Spleen (tissue), 11 donors: Measurements from ENCODE around the gene CX3CL1. TPM values are rescaled to one million over a fixed set of nuclear protein-coding genes. Genes with fewer than 3 reads are reported as not detected.

ENCODE experiments used
- DNase-seq: peaks from one replicate; pipeline ENCODE4 v3.0.0-alpha.2; 2020
- H3K27ac ChIP-seq, 8 donors: fragments of 200-600 bp; sonication (generic) in 7 of 8; 1 replicate in 4 of 8; 2 replicates in 4 of 8; pipeline versions ENCODE4 v1.5.0 to v1.8.0; 2016 to 2021; ENCODE audit warnings: inconsistent platforms in 4 of 8, mild to moderate bottlenecking in 4 of 8, moderate library complexity in 1 of 8
- H3K27me3 ChIP-seq, 7 donors: fragments of 200-600 bp; sonication (generic) in 6 of 7; replicated peaks in 1 of 7; 1 replicate in 4 of 7; 2 replicates in 3 of 7; pipeline versions ENCODE4 v1.5.0 to v1.8.0; 2016 to 2021; ENCODE audit warnings: inconsistent platforms in 3 of 7, mild to moderate bottlenecking in 1 of 7
- H3K36me3 ChIP-seq, 6 donors: fragments of 200-600 bp; sonication (generic) in 5 of 6; 1 replicate in 4 of 6; 2 replicates in 2 of 6; pipeline versions ENCODE4 v1.5.0 to v1.8.0; 2016 to 2021; ENCODE audit warnings: inconsistent platforms in 2 of 6
- H3K4me1 ChIP-seq, 6 donors: fragments of 200-600 bp; sonication (generic) in 5 of 6; 1 replicate in 3 of 6; 2 replicates in 3 of 6; pipeline versions ENCODE4 v1.5.0 to v1.8.0; 2016 to 2021; ENCODE audit warnings: inconsistent platforms in 3 of 6
- H3K4me3 ChIP-seq, 8 donors: fragments of 200-600 bp; sonication (generic) in 7 of 8; 1 replicate in 4 of 8; 2 replicates in 4 of 8; pipeline versions ENCODE4 v1.5.0 to v1.8.0; 2016 to 2021; ENCODE audit warnings: inconsistent platforms in 4 of 8, mild to moderate bottlenecking in 4 of 8, moderate library complexity in 2 of 8
- H3K9me3 ChIP-seq, 8 donors: fragments of 200-600 bp; sonication (generic) in 7 of 8; 1 replicate in 4 of 8; 2 replicates in 4 of 8; pipeline versions ENCODE4 v1.5.0 to v1.8.0; 2016 to 2021; ENCODE audit warnings: inconsistent platforms in 4 of 8
- POLR2A ChIP-seq, 3 donors: fragments of 450-650 bp; IDR thresholded peaks; one replicate each; pipeline ENCODE4 v1.5.1; 2017; ENCODE audit warnings: antibody characterized with exemption in 3 of 3, mild to moderate bottlenecking in 1 of 3
- POLR2AphosphoS5 ChIP-seq, 3 donors: sonication (generic); formaldehyde crosslinking; IDR thresholded peaks; one replicate each; pipeline ENCODE4 v1.5.1; 2017; ENCODE audit warnings: antibody characterized with exemption in 3 of 3
- WGBS, 5 donors: extraction: QIAGEN DNeasy Blood & Tissue Kit in 3 of 5; methylation state at CpG; one replicate each; pipeline versions ENCODE4 v1.1.5 to v1.1.7; 2013 to 2018; 5-methylcytosine and 5-hydroxymethylcytosine counted together
- intact Hi-C: fragments of 100-400 bp; cut with DNase I; formaldehyde crosslinking; loops from one replicate; pipeline ENCODE4 v1.15.0; 2023; ENCODE audit warnings: low total_unique reads
- polyA plus RNA-seq, 3 donors: library from polyadenylated mRNA; stranded (reverse); fragments of 200-250 nt; gene quantifications; one replicate each; pipeline ENCODE4 v1.2.1, GENCODE V29; 2013
- total RNA-seq, 7 donors: library from RNA; depleted of rRNA in 3 of 7; stranded (reverse); fragments of >200 nt in 3 of 7; fragmentation: NEBNext Ultra II Directional in 4 of 7; extraction: Animal tissue kit (Norgen Biotek cat#: 25700) in 4 of 7; gene quantifications; one replicate each; pipeline versions ENCODE4 v1.1.0 to v1.2.1, GENCODE V29; 2016 to 2021
- TF ChIP-seq, protein P1 (sequence below), 11 experiments: fragments of 200-600 bp in 7 of 11; fragments of 450-650 bp in 4 of 11; sonication (generic) in 4 of 11; IDR thresholded peaks in 8 of 11; conservative IDR thresholded peaks in 3 of 11; 1 replicate in 7 of 11; 2 replicates in 4 of 11; pipeline versions ENCODE4 v1.4.0 to v1.8.0; 2016 to 2021; ENCODE audit warnings: antibody characterized with exemption in 11 of 11, inconsistent platforms in 4 of 11, mild to moderate bottlenecking in 1 of 11
- donor health status: healthy with polysubstance abuse.
- donor health status: DM: no; HTN: no; CAD: no; lungs with moderate emphysema.
- donor health status: DM: no; HTN: no; CAD: no.
- donor health status: Bipolar disorder and iron deficiency.
- donor health status: healthy.
- donor health status: DM: no; HTN: no; CAD: no.
- donor health status: DM: yes; HTN: yes; CAD: no.

The CX3CL1 gene
- total and polyA plus RNA-seq, 10 donors: 0.39 to 7.3 (median 1.6) TPM

DNA sequence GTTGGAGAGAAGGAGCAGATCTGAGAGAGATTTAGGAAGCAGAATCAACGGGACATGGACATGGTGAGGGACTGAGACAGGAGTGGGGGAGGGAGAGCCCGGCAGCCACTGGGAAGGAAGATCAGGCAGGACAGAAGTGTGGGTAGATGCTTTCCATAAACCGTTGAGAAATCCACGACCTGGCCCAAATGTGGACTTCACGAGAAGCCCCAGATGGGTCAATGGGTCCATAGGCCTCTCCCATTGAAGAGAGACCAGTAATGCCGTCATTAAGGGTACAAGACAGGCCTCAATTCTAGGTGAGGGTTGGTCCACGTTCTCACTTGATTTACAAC is 14.2 kb upstream of the CX3CL1 start:
- peaks cover 0 to 13% (median 6%) of the 10 kb centered on the region in 6 donors for H3K4me1 ChIP-seq
- H3K4me3 ChIP-seq: no peak overlapping the region
- H3K27ac ChIP-seq: no peak overlapping the region
- H3K27me3 ChIP-seq: no peaks in the 10 kb centered on the region
- WGBS, 5 donors: 67 to 82% (median 72%) methylated on average over 7 of the region's 7 CpGs
- TF ChIP-seq POLR2A (IDR thresholded peaks at IDR 0.05) (no peak), POLR2AphosphoS5 (IDR thresholded peaks at IDR 0.05) (no peak)
- TF ChIP-seq, protein P1, sequence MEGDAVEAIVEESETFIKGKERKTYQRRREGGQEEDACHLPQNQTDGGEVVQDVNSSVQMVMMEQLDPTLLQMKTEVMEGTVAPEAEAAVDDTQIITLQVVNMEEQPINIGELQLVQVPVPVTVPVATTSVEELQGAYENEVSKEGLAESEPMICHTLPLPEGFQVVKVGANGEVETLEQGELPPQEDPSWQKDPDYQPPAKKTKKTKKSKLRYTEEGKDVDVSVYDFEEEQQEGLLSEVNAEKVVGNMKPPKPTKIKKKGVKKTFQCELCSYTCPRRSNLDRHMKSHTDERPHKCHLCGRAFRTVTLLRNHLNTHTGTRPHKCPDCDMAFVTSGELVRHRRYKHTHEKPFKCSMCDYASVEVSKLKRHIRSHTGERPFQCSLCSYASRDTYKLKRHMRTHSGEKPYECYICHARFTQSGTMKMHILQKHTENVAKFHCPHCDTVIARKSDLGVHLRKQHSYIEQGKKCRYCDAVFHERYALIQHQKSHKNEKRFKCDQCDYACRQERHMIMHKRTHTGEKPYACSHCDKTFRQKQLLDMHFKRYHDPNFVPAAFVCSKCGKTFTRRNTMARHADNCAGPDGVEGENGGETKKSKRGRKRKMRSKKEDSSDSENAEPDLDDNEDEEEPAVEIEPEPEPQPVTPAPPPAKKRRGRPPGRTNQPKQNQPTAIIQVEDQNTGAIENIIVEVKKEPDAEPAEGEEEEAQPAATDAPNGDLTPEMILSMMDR (IDR thresholded peaks at IDR 0.05 in 8 of 11, conservative IDR thresholded peaks at IDR 0.05 in 3 of 11): no peak
- intact Hi-C loops: no loop called here
- DNase-seq: no peak
- H3K9me3 ChIP-seq: no peaks in the 10 kb centered on the region
- H3K36me3 ChIP-seq: no peaks in the 10 kb centered on the region

DNA sequence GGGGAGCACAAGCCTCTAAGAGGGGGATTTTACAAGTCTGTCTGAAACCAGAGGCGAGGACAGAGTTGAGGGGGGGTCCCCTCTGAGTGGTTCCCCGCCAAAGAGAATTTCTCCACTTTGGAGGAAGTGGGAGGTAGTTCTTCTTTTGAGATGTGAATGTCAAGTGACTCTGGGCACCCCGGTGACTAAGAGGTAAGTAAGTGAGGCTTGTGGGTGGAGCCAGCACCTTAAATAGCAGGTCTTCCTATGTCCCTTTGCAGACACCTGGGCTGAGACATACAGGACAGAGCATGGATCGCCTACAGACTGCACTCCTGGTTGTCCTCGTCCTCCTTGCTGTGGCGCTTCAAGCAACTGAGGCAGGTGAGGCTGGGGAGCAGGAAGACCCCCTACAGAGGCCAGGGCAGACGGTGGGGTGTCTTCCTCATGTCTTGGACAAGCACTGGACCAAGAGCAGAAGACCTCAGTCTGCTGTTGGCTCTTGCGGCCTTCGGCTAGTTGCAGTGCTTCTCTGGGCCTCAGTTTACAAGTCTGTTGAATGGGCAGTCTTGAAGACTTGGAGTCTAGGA is 13.7 kb upstream of the CX3CL1 start, which contains the start of gene CCL22:
Gene CCL22, plus strand, starts transcription at position 257 of the 569 bp plus-strand sequence. Its CDS starts 34 bp downstream, at position 291.
- no peak for TF ChIP-seq POLR2A (IDR thresholded peaks at IDR 0.05)
- TF ChIP-seq, protein P1 (IDR thresholded peaks at IDR 0.05 in 8 of 11, conservative IDR thresholded peaks at IDR 0.05 in 3 of 11): no peak
- no peak for TF ChIP-seq POLR2AphosphoS5 (IDR thresholded peaks at IDR 0.05)

DNA sequence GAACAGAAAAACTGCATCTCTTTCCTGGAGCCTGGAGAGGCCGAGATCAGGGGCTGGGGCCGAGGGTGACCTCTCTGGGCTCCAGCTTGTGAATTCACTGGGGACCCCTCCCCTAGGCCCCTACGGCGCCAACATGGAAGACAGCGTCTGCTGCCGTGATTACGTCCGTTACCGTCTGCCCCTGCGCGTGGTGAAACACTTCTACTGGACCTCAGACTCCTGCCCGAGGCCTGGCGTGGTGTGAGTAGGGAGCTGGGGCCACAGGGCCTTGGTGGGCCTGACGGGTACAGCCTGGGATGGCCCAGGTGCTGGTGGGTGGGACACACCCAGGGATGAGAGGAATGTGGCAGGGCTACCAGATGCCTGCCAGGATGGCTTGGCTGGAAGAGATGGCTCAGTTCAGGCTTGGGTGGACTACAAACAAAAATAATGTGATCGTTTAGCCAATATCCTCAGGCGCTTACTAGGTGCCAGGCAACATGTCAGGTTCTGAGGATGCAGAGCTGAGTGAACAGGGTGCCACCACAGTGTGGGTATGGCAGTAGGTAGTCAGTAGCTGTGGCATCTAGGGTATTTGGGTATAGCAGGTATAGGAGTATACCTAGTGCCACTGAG is 11.9 kb upstream of the CX3CL1 start:
- Histone ChIP-seq H3K27me3 (peaks cover 0 to 5% (median 0%) of the 10 kb centered on the region in 7 donors), H3K4me1 (peaks cover 0 to 13% (median 6%) of the 10 kb centered on the region in 6 donors), H3K9me3 (no peaks in the 10 kb centered on the region), H3K27ac (no peak overlapping the region), H3K4me3 (no peak overlapping the region), H3K36me3 (no peaks in the 10 kb centered on the region)
- no peak for TF ChIP-seq POLR2AphosphoS5 (IDR thresholded peaks at IDR 0.05)
- no peak for TF ChIP-seq POLR2A (IDR thresholded peaks at IDR 0.05)
- TF ChIP-seq, protein P1 (IDR thresholded peaks at IDR 0.05 in 8 of 11, conservative IDR thresholded peaks at IDR 0.05 in 3 of 11): no peak
- DNase-seq: peak; percentile 59
- 84 to 94% (median 91%) methylated on average over 14 to 16 of the region's 16 CpGs for WGBS, 5 donors
- intact Hi-C loops: no loop called here

More for the DNA sequence above, 13.7 kb upstream of the CX3CL1 start, which contains the start of gene CCL22:
- Histone ChIP-seq H3K27ac (no peak within 1 kb of the TSS), H3K4me3 (no peak within 1 kb of the TSS), H3K27me3 (no peaks in the 10 kb centered on the region), H3K9me3 (no peaks in the 10 kb centered on the region), H3K36me3 (no peaks in the 10 kb centered on the region), H3K4me1 (peaks cover 0 to 13% (median 6%) of the 10 kb centered on the region in 6 donors)
- no peak for DNase-seq
- WGBS, 5 donors: 63 to 70% (median 67%) methylated on average over 7 to 9 of the region's 9 CpGs
- intact Hi-C loops: no loop called here

DNA sequence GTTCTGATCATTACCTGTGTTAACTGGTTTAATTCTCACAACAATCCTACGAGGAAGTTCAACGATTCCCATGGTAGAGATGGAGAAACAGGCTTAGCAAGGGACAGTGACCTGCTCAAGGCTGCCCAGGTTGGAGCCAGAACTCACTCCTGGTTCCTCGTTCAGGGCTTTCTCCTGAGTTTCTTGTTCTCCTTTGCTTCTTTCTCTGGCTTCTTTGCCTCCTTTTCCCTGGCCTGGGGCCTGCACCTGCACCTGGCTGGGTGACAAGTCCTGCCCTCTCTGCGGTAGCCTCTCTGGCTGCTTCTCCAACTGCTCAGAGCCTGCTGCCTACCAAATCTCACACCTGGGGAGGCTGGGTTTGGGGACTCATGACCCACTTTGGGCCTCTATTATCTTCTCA is 10.9 kb upstream of the CX3CL1 start:
- intact Hi-C loops: no loop called here
- peaks cover 0 to 15% (median 0%) of the 10 kb centered on the region in 7 donors for H3K27me3 ChIP-seq
- H3K4me1 ChIP-seq: peaks cover 0 to 13% (median 6%) of the 10 kb centered on the region in 6 donors
- no peaks in the 10 kb centered on the region for H3K36me3 ChIP-seq
- H3K9me3 ChIP-seq: no peaks in the 10 kb centered on the region
- H3K4me3 ChIP-seq: no peak overlapping the region
- peak; percentile 38 for DNase-seq
- WGBS, 5 donors: 70 to 89% (median 77%) methylated on average over 4 of the region's 4 CpGs
- TF ChIP-seq, protein P1 (IDR thresholded peaks at IDR 0.05 in 8 of 11, conservative IDR thresholded peaks at IDR 0.05 in 3 of 11): no peak
- TF ChIP-seq POLR2AphosphoS5 (IDR thresholded peaks at IDR 0.05) (no peak), POLR2A (IDR thresholded peaks at IDR 0.05) (no peak)
- no peak overlapping the region for H3K27ac ChIP-seq
